Islet of Langerhans (tissue), 1 donor: ENCODE results near the gene CALHM1.
"Not testable (repeated sequence)": the region's sequence is repeated elsewhere in the genome, so short reads cannot be mapped to it uniquely, and the experiment has no call there.

Experiments used
- FAIRE-seq: peaks from one replicate; lab custom pipeline; 2011; peaks lifted over from hg19 to GRCh38; lab: Jason Lieb, UNC

Gene CALHM1

GRCh38 chr10:103458720-103459119, at the start of gene CALHM1:
Gene CALHM1, minus strand, starts transcription at chr10:103458900. Its CDS starts 149 bp downstream, at chr10:103458751.
- FAIRE-seq = no peak

GRCh38 chr10:103507235-103508191, 48.8 kb upstream of the CALHM1 start:
- no peak for FAIRE-seq

GRCh38 chr10:103506061-103506460, 47.4 kb upstream of the CALHM1 start:
- no peak for FAIRE-seq

GRCh38 chr10:103504181-103504783, 45.6 kb upstream of the CALHM1 start:
- peak; percentile 72 for FAIRE-seq

GRCh38 chr10:103503777-103504176, 45.1 kb upstream of the CALHM1 start:
- not testable (repeated sequence) for FAIRE-seq

- FAIRE-seq = no peak
These were observed 44.4 kb upstream of the CALHM1 start for GRCh38 chr10:103502849-103503660.

GRCh38 chr10:103501186-103501585, 42.5 kb upstream of the CALHM1 start:
- FAIRE-seq = no peak

GRCh38 chr10:103500481-103500880, 41.8 kb upstream of the CALHM1 start:
- FAIRE-seq = no peak

- FAIRE-seq = no peak
These were observed 41.2 kb upstream of the CALHM1 start for GRCh38 chr10:103499881-103500280.

GRCh38 chr10:103498936-103499638, 40.4 kb upstream of the CALHM1 start:
- FAIRE-seq = no peak

- FAIRE-seq = no peak
These were observed 38.6 kb upstream of the CALHM1 start for GRCh38 chr10:103497161-103497915.

GRCh38 chr10:103495321-103495720, 36.6 kb upstream of the CALHM1 start:
- no peak for FAIRE-seq

GRCh38 chr10:103493916-103494877, 35.5 kb upstream of the CALHM1 start:
- no peak for FAIRE-seq

- no peak for FAIRE-seq
These were observed 34.7 kb upstream of the CALHM1 start, which contains the start of gene NEURL1 for GRCh38 chr10:103493362-103493915. Gene NEURL1, plus strand, starts transcription at chr10:103493705. Its CDS starts 683 bp downstream, at chr10:103494388.

- no peak for FAIRE-seq
These were observed 34.1 kb upstream of the CALHM1 start for GRCh38 chr10:103492655-103493261.

GRCh38 chr10:103491729-103492364, 33.1 kb upstream of the CALHM1 start:
- FAIRE-seq = no peak

GRCh38 chr10:103490986-103491314, 32.2 kb upstream of the CALHM1 start:
- no peak for FAIRE-seq

- FAIRE-seq = no peak
These were observed 28.7 kb upstream of the CALHM1 start for GRCh38 chr10:103487410-103487708.
